Measurements from ENCODE around the gene PIGT.

The PIGT gene

GRCh38 chr20:45436732-45437485, 21.0 kb downstream of the PIGT start:
- peak; percentile 98 for TF ChIP-seq CTCF (IDR thresholded peaks at IDR 0.05)
- Histone ChIP-seq H2AFZ (peak overlapping the region; percentile 98), H3K79me2 (no peaks in the 10 kb centered on the region), H3K4me1 (peaks cover 2% of the 10 kb centered on the region), H3K4me3 (ENCODE audit: low read depth, low read length) (peak overlapping the region; percentile 64), H3K9me3 (ENCODE audit: control insufficient read depth, low read length) (no peaks in the 10 kb centered on the region), H3K9ac (peak overlapping the region; percentile 40), H3K36me3 (ENCODE audit: control insufficient read depth, insufficient read depth, low read length) (no peaks in the 10 kb centered on the region), H3K4me2 (ENCODE audit: low read length) (peak overlapping the region; percentile 76), H3K27me3 (ENCODE audit: control insufficient read depth, insufficient read depth, low read length) (no peaks in the 10 kb centered on the region), H3K27ac (peak overlapping the region; percentile 57)

- no peaks in the 10 kb centered on the region for H3K36me3 ChIP-seq (ENCODE audit: control insufficient read depth, insufficient read depth, low read length)
These were observed 24.5 kb downstream of the PIGT start for GRCh38 chr20:45440424-45440823.

GRCh38 chr20:45440891-45441685, 25.1 kb downstream of the PIGT start:
- Histone ChIP-seq H3K4me1 (peaks cover 2% of the 10 kb centered on the region), H3K4me2 (ENCODE audit: low read length) (no peak overlapping the region), H3K27ac (no peak overlapping the region), H3K27me3 (ENCODE audit: control insufficient read depth, insufficient read depth, low read length) (no peaks in the 10 kb centered on the region), H3K9me3 (ENCODE audit: control insufficient read depth, low read length) (no peaks in the 10 kb centered on the region), H3K36me3 (ENCODE audit: control insufficient read depth, insufficient read depth, low read length) (no peaks in the 10 kb centered on the region), H2AFZ (no peak overlapping the region), H3K4me3 (ENCODE audit: low read depth, low read length) (no peak overlapping the region), H3K79me2 (no peaks in the 10 kb centered on the region), H3K9ac (no peak overlapping the region)
- no peak for TF ChIP-seq CTCF (IDR thresholded peaks at IDR 0.05)

More at GRCh38 chr20:45440424-45440823, 24.5 kb downstream of the PIGT start:
- no peak overlapping the region for H3K4me3 ChIP-seq (ENCODE audit: low read depth, low read length)
- peaks cover 2% of the 10 kb centered on the region for H3K4me1 ChIP-seq
- H3K27me3 ChIP-seq (ENCODE audit: control insufficient read depth, insufficient read depth, low read length): no peaks in the 10 kb centered on the region
- no peaks in the 10 kb centered on the region for H3K9me3 ChIP-seq (ENCODE audit: control insufficient read depth, low read length)
- H3K27ac ChIP-seq: no peak overlapping the region
- no peak for TF ChIP-seq CTCF (IDR thresholded peaks at IDR 0.05)
- no peak overlapping the region for H3K4me2 ChIP-seq (ENCODE audit: low read length)
- H3K9ac ChIP-seq: no peak overlapping the region
- no peaks in the 10 kb centered on the region for H3K79me2 ChIP-seq
- no peak overlapping the region for H2AFZ ChIP-seq

- Histone ChIP-seq H3K4me3 (ENCODE audit: low read depth, low read length) (no peak overlapping the region), H2AFZ (no peak overlapping the region), H3K27ac (no peak overlapping the region), H3K4me1 (no peaks in the 10 kb centered on the region), H3K4me2 (ENCODE audit: low read length) (no peak overlapping the region), H3K9me3 (ENCODE audit: control insufficient read depth, low read length) (no peaks in the 10 kb centered on the region), H3K9ac (no peak overlapping the region), H3K27me3 (ENCODE audit: control insufficient read depth, insufficient read depth, low read length) (no peaks in the 10 kb centered on the region), H3K36me3 (ENCODE audit: control insufficient read depth, insufficient read depth, low read length) (no peaks in the 10 kb centered on the region), H3K79me2 (no peaks in the 10 kb centered on the region)
- TF ChIP-seq CTCF (IDR thresholded peaks at IDR 0.05): no peak
These were observed 25.8 kb downstream of the PIGT start for GRCh38 chr20:45441746-45442145.
